ENCODE data around the gene PGLYRP3. TPM values are rescaled to one million over a fixed set of nuclear protein-coding genes. Genes with fewer than 3 reads are reported as not detected.

The PGLYRP3 gene
- total RNA-seq, 2 donors from 2014 or later = not detected

DNA sequence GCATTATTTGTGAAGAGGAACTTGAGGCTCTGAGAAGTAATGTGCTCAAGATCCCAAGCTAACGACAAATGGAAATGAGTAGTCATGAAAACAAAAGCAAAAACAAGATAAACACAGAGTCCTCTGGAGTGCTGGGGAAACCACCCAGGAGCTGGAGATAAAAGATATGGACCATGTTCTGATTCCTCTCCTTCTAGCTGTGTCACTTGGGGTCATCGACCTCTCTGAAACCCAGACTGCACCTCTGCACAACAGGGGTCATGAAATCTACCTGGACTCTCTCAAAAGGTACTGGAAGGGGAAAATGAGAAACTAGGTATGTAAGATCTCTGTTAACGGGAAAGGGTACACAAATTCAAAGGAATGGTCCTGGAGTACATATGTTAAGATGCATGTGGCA is 29.4 kb upstream of the PGLYRP3 start:
- no peak overlapping the region for H3K9ac ChIP-seq (ENCODE audit: low read depth in 2 of 2, low read length in 2 of 2)
- intact Hi-C loops (cut with DNase I) = no loop called here
- H3K9me3 ChIP-seq = no peaks in the 10 kb centered on the region
- no peaks in the 10 kb centered on the region for H3K4me1 ChIP-seq
- TF ChIP-seq, protein P1, sequence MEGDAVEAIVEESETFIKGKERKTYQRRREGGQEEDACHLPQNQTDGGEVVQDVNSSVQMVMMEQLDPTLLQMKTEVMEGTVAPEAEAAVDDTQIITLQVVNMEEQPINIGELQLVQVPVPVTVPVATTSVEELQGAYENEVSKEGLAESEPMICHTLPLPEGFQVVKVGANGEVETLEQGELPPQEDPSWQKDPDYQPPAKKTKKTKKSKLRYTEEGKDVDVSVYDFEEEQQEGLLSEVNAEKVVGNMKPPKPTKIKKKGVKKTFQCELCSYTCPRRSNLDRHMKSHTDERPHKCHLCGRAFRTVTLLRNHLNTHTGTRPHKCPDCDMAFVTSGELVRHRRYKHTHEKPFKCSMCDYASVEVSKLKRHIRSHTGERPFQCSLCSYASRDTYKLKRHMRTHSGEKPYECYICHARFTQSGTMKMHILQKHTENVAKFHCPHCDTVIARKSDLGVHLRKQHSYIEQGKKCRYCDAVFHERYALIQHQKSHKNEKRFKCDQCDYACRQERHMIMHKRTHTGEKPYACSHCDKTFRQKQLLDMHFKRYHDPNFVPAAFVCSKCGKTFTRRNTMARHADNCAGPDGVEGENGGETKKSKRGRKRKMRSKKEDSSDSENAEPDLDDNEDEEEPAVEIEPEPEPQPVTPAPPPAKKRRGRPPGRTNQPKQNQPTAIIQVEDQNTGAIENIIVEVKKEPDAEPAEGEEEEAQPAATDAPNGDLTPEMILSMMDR (IDR thresholded peaks at IDR 0.05) = no peak
- no peak overlapping the region for H3K27ac ChIP-seq
- H3K27me3 ChIP-seq = no peaks in the 10 kb centered on the region
- no peak overlapping the region for H3K4me3 ChIP-seq
- no peaks in the 10 kb centered on the region for H3K36me3 ChIP-seq
- no peak for DNase-seq

DNA sequence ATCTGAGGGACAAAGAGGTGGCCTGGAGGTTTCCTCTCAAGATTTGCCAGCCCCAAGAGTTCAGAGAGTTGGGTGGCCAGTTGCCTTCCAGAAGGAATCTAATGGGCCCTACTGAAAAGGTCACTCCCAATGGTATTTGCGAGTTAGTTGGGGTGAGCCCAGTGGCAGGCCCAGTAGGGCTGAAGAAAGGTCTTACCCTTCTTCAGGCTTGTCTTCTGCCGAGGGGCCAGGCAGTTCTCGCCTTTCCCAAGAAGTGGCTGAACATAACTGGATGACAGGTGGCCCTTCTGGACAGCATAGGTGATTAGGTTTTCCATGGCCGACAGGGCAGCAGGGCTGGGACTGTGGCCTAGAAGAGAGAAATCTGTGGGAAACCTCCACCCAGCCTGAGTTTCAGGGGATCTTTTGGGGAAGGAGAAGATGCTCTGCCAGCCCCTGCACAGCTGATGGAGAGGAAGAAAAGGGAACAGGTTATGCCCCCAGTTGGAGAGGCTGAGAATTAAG is 28.7 kb upstream of the PGLYRP3 start:
- TF ChIP-seq, protein P1 (IDR thresholded peaks at IDR 0.05) = no peak
- no peak overlapping the region for H3K4me3 ChIP-seq
- no peaks in the 10 kb centered on the region for H3K36me3 ChIP-seq
- no peak overlapping the region for H3K27ac ChIP-seq
- no peak overlapping the region for H3K9ac ChIP-seq (ENCODE audit: low read depth in 2 of 2, low read length in 2 of 2)
- no peak for DNase-seq
- H3K27me3 ChIP-seq = no peaks in the 10 kb centered on the region
- no peaks in the 10 kb centered on the region for H3K9me3 ChIP-seq
- no peaks in the 10 kb centered on the region for H3K4me1 ChIP-seq
- intact Hi-C loops (cut with DNase I) = no loop called here

- TF ChIP-seq, protein P1 (IDR thresholded peaks at IDR 0.05) = no peak
- no peaks in the 10 kb centered on the region for H3K9me3 ChIP-seq
- no peak overlapping the region for H3K4me3 ChIP-seq
- H3K36me3 ChIP-seq = no peaks in the 10 kb centered on the region
- no peaks in the 10 kb centered on the region for H3K4me1 ChIP-seq
- intact Hi-C loops (cut with DNase I) = no loop called here
- H3K9ac ChIP-seq (ENCODE audit: low read depth in 2 of 2, low read length in 2 of 2) = no peak overlapping the region
- no peak overlapping the region for H3K27ac ChIP-seq
- H3K27me3 ChIP-seq = no peaks in the 10 kb centered on the region
- DNase-seq = no peak
Measured at GRCh38 chr1:153340356-153340755, 27.6 kb upstream of the PGLYRP3 start.

- Histone ChIP-seq H3K4me3 (no peak overlapping the region), H3K27me3 (no peaks in the 10 kb centered on the region), H3K36me3 (no peaks in the 10 kb centered on the region), H3K27ac (no peak overlapping the region), H3K4me1 (no peaks in the 10 kb centered on the region), H3K9ac (ENCODE audit: low read depth in 2 of 2, low read length in 2 of 2) (no peak overlapping the region), H3K9me3 (no peaks in the 10 kb centered on the region)
- DNase-seq = no peak
- TF ChIP-seq, protein P1 (IDR thresholded peaks at IDR 0.05) = no peak
- intact Hi-C loops (cut with DNase I) = no loop called here
Measured at GRCh38 chr1:153339802-153340201, 27.1 kb upstream of the PGLYRP3 start.

GRCh38 chr1:153337980-153338853 is 25.5 kb upstream of the PGLYRP3 start:
- H3K4me3 ChIP-seq = no peak overlapping the region
- intact Hi-C loops (cut with DNase I) = no loop called here

More at GRCh38 chr1:153337980-153338853, 25.5 kb upstream of the PGLYRP3 start:
- Histone ChIP-seq H3K9me3 (no peaks in the 10 kb centered on the region), H3K36me3 (no peaks in the 10 kb centered on the region), H3K4me1 (no peaks in the 10 kb centered on the region), H3K9ac (ENCODE audit: low read depth in 2 of 2, low read length in 2 of 2) (no peak overlapping the region), H3K27ac (no peak overlapping the region), H3K27me3 (no peaks in the 10 kb centered on the region)
- DNase-seq = no peak
- TF ChIP-seq, protein P1 (IDR thresholded peaks at IDR 0.05) = no peak

Data from colonic mucosa (tissue), 4 donors.